ENCODE measurements around the gene GRIP2. TPM values are rescaled to one million over a fixed set of nuclear protein-coding genes. Genes with fewer than 3 reads are reported as not detected.

The GRIP2 gene
- total and polyA plus RNA-seq, 2 experiments from 2014 or later, result 0.06 TPM; not detected in 1

GRCh38 chr3:14503033-14503705, 37.0 kb downstream of the GRIP2 start:
- DNase-seq (ENCODE audit: low read depth in 1 of 2, low spot score in 1 of 2), result no peak
- H3K36me3 ChIP-seq, result no peaks in the 10 kb centered on the region
- no peaks in the 10 kb centered on the region for H3K4me1 ChIP-seq (ENCODE audit: low read depth)
- H3K27ac ChIP-seq, result no peak overlapping the region
- no peaks in the 10 kb centered on the region for H3K9me3 ChIP-seq (ENCODE audit: low read depth)
- H3K4me3 ChIP-seq, result no peak overlapping the region
- H3K27me3 ChIP-seq, result no peaks in the 10 kb centered on the region
- no peak for TF ChIP-seq CTCF (IDR thresholded peaks at IDR 0.05; ENCODE audit: low read depth, low read length)

- H3K36me3 ChIP-seq, result no peaks in the 10 kb centered on the region
- no peak for TF ChIP-seq CTCF (IDR thresholded peaks at IDR 0.05; ENCODE audit: low read depth, low read length)
- no peak overlapping the region for H3K27ac ChIP-seq
- no peaks in the 10 kb centered on the region for H3K4me1 ChIP-seq (ENCODE audit: low read depth)
- no peaks in the 10 kb centered on the region for H3K9me3 ChIP-seq (ENCODE audit: low read depth)
- no peaks in the 10 kb centered on the region for H3K27me3 ChIP-seq
- no peak overlapping the region for H3K4me3 ChIP-seq
- no peak for DNase-seq (ENCODE audit: low read depth in 1 of 2, low spot score in 1 of 2)
These were observed 37.7 kb downstream of the GRIP2 start for GRCh38 chr3:14502472-14502871.

GRCh38 chr3:14497321-14497720, 42.8 kb downstream of the GRIP2 start:
- Histone ChIP-seq H3K27me3 (no peaks in the 10 kb centered on the region), H3K4me1 (ENCODE audit: low read depth) (no peaks in the 10 kb centered on the region), H3K9me3 (ENCODE audit: low read depth) (no peaks in the 10 kb centered on the region), H3K27ac (no peak overlapping the region), H3K4me3 (no peak overlapping the region), H3K36me3 (no peaks in the 10 kb centered on the region)
- no peak for DNase-seq (ENCODE audit: low read depth in 1 of 2, low spot score in 1 of 2)
- no peak for TF ChIP-seq CTCF (IDR thresholded peaks at IDR 0.05; ENCODE audit: low read depth, low read length)

GRCh38 chr3:14496351-14496750, 43.8 kb downstream of the GRIP2 start:
- no peak overlapping the region for H3K4me3 ChIP-seq
- no peaks in the 10 kb centered on the region for H3K4me1 ChIP-seq (ENCODE audit: low read depth)
- H3K36me3 ChIP-seq, result no peaks in the 10 kb centered on the region
- H3K9me3 ChIP-seq (ENCODE audit: low read depth), result no peaks in the 10 kb centered on the region
- no peak for TF ChIP-seq CTCF (IDR thresholded peaks at IDR 0.05; ENCODE audit: low read depth, low read length)
- H3K27me3 ChIP-seq, result no peaks in the 10 kb centered on the region
- H3K27ac ChIP-seq, result no peak overlapping the region
- no peak for DNase-seq (ENCODE audit: low read depth in 1 of 2, low spot score in 1 of 2)

- H3K36me3 ChIP-seq, result no peaks in the 10 kb centered on the region
- H3K27me3 ChIP-seq, result no peaks in the 10 kb centered on the region
- no peak overlapping the region for H3K4me3 ChIP-seq
- H3K27ac ChIP-seq, result no peak overlapping the region
- DNase-seq (ENCODE audit: low read depth in 1 of 2, low spot score in 1 of 2), result no peak
- no peaks in the 10 kb centered on the region for H3K9me3 ChIP-seq (ENCODE audit: low read depth)
- H3K4me1 ChIP-seq (ENCODE audit: low read depth), result no peaks in the 10 kb centered on the region
- no peak for TF ChIP-seq CTCF (IDR thresholded peaks at IDR 0.05; ENCODE audit: low read depth, low read length)
These were observed 45.2 kb downstream of the GRIP2 start for GRCh38 chr3:14494973-14495300.

Data from cardiac muscle cell (in vitro differentiated cells and primary cell).